ENCODE results near the gene NRDE2. TPM values are rescaled to one million over a fixed set of nuclear protein-coding genes. Genes with fewer than 3 reads are reported as not detected.

NRDE2 gene
- total and polyA plus RNA-seq, 7 donors: 5.8 to 21.8 (median 11.0) TPM

DNA sequence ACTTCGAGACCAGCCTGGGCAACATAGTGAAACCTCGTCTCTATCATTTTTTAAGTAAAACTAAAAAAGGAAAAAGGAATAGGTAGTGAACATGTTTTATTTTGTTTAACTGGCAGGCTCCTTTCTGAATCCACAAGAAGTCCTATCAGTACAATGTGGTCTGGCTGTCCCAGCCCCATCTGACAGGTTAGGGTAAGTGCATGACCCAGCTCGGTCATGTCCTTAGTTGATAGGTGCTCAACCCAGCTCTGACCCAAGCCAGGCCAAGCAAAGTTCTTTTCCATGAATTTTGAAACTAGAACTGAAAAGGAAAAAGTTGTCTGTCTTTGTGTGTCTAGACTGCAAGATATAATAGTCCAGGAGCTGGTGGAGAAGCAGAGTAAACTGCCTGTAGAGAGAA, 4.7 kb upstream of the NRDE2 start:
- no peaks in the 10 kb centered on the region for H3K9me3 ChIP-seq
- H3K27me3 ChIP-seq (ENCODE audit: insufficient read depth in 3 of 3, low read length in 2 of 3): peaks cover 0 to 25% (median 0%) of the 10 kb centered on the region in 3 donors
- no peak overlapping the region for H3K27ac ChIP-seq
- ATAC-seq (no peak), DNase-seq (no peak)
- intact Hi-C loops (cut with DNase I): no loop called here
- WGBS, 3 donors: 87 to 92% (median 92%) methylated on average over 3 of the region's 3 CpGs
- H3K4me3 ChIP-seq: no peak overlapping the region
- peaks cover 4% of the 10 kb centered on the region for H3K4me1 ChIP-seq
- no peaks in the 10 kb centered on the region for H3K36me3 ChIP-seq (ENCODE audit: insufficient read depth in 1 of 2, low read depth in 1 of 2)
- TF ChIP-seq, protein P1, sequence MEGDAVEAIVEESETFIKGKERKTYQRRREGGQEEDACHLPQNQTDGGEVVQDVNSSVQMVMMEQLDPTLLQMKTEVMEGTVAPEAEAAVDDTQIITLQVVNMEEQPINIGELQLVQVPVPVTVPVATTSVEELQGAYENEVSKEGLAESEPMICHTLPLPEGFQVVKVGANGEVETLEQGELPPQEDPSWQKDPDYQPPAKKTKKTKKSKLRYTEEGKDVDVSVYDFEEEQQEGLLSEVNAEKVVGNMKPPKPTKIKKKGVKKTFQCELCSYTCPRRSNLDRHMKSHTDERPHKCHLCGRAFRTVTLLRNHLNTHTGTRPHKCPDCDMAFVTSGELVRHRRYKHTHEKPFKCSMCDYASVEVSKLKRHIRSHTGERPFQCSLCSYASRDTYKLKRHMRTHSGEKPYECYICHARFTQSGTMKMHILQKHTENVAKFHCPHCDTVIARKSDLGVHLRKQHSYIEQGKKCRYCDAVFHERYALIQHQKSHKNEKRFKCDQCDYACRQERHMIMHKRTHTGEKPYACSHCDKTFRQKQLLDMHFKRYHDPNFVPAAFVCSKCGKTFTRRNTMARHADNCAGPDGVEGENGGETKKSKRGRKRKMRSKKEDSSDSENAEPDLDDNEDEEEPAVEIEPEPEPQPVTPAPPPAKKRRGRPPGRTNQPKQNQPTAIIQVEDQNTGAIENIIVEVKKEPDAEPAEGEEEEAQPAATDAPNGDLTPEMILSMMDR (IDR thresholded peaks at IDR 0.05): no peak

DNA sequence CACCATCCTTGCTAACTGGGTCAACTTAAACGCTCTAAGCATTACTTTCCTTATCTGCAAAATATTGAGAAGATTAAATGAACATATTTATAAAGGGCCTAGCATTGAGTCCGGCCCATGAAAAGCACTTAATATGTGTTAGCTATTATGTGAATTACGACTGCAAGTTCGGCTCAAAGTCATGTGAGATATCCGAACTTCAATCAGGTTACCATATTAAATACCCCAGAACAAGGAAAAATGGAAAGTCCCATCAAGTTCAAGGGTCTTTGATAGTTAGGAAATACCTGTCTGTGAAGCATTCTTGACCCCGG, 487 bp upstream of the NRDE2 start:
- TF ChIP-seq, protein P1 (IDR thresholded peaks at IDR 0.05): no peak
- Histone ChIP-seq H3K36me3 (ENCODE audit: insufficient read depth in 1 of 2, low read depth in 1 of 2) (no peaks in the 10 kb centered on the region), H3K27ac (peak overlapping the region; percentile 88), H3K27me3 (ENCODE audit: insufficient read depth in 3 of 3, low read length in 2 of 3) (peaks cover 0 to 15% (median 0%) of the 10 kb centered on the region in 3 donors), H3K4me1 (peaks cover 12% of the 10 kb centered on the region), H3K9me3 (no peaks in the 10 kb centered on the region), H3K4me3 (peak overlapping the region; percentile 76)
- DNase-seq: no peak
- 36 to 44% (median 39%) methylated on average over 6 of the region's 6 CpGs for WGBS, 3 donors
- ATAC-seq: no peak
- intact Hi-C loops (cut with DNase I): loop anchor here (5.0 kb wide), 2 partner anchors 50 to 65 kb away; partner anchors contain the start of gene CALM1 (in 1 of the 2)

DNA sequence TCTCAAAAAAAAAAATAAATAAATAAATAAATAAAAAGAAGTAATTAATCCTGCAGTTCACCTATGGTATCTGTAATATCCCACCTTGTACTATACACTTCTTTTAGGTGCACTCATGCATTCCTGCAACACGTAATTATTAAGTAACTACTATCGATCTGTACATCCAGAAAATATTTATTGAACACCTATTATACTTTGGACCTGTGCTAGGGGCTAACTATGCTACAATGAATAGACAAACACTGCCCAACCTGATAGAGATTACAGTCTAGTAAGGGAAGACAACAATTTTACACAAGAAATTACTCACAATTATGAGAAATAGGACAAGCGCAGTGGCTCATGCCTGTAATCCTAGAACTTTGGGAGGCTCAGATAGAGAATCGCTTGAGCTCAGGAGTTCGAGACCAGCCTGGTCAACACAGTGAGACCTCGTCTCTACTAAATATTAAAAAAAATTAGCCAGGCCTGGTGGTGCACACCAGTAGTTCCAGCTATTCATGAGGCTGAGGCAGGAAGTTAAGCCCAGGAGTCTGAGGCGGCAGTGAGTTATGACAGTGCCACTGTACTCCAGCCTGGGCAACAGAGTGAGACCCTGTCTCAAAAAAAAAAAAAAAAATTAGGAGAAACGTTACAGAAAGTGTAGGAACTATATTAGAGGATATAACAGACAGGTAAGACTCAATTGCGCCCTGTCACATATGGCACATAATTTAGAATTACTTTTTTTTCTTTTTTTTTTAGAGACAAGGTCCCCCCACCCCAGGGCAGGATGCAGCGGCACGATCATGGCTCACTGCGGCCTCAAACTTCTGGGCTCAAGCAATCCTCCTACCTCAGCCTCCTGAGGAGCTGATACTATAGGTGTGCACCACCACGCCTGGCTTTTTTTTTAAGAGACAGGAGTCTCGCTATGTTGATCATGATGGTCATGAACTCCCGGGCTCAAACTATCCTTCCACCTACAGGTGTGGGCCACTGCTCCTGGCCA, 1.2 kb downstream of the NRDE2 start:
- H3K27ac ChIP-seq: peak overlapping the region; percentile 88
- intact Hi-C loops (cut with DNase I): loop anchor here (2.0 to 5.0 kb wide), 3 partner anchors 52 to 366 kb away; partner anchors contain the start of gene CALM1 (in 1 of the 2)
- ATAC-seq (no peak), DNase-seq (no peak)
- TF ChIP-seq, protein P1 (IDR thresholded peaks at IDR 0.05): no peak
- no peaks in the 10 kb centered on the region for H3K9me3 ChIP-seq
- H3K36me3 ChIP-seq (ENCODE audit: insufficient read depth in 1 of 2, low read depth in 1 of 2): no peaks in the 10 kb centered on the region
- H3K27me3 ChIP-seq (ENCODE audit: insufficient read depth in 3 of 3, low read length in 2 of 3): peaks cover 0 to 4% (median 0%) of the 10 kb centered on the region in 3 donors
- peaks cover 16% of the 10 kb centered on the region for H3K4me1 ChIP-seq
- peak overlapping the region; percentile 76 for H3K4me3 ChIP-seq
- 92 to 95% (median 94%) methylated on average over 15 of the region's 15 CpGs for WGBS, 3 donors

DNA sequence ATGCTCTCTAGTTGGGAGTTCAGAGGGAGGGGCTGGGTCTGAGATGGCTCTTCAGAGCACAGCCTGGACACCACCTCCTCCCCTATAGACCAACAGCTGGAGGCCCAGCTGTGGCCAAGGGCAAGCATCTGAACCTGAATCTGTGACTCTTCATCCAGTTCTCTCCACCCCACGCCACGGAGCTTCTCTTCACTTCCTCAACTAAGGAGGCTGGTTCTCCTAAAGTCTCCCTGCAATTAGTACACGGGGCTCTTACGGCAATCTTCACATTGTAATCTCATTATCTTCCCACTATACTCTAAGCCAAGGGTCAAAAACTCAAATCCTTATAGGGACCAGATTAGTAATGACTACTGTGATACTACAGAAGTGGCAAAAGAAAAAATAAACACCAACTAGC, 9.8 kb downstream of the NRDE2 start:
- Histone ChIP-seq H3K4me3 (no peak overlapping the region), H3K27me3 (ENCODE audit: insufficient read depth in 3 of 3, low read length in 2 of 3) (no peaks in the 10 kb centered on the region), H3K4me1 (peaks cover 22% of the 10 kb centered on the region), H3K27ac (no peak overlapping the region), H3K36me3 (ENCODE audit: insufficient read depth in 1 of 2, low read depth in 1 of 2) (peaks cover 0 to 11% of the 10 kb centered on the region in 2 donors), H3K9me3 (no peaks in the 10 kb centered on the region)
- TF ChIP-seq, protein P1 (IDR thresholded peaks at IDR 0.05): no peak
- 74 to 86% (median 78%) methylated on average over 4 of the region's 4 CpGs for WGBS, 3 donors
- DNase-seq (no peak), ATAC-seq (no peak)
- intact Hi-C loops (cut with DNase I): no loop called here

Measured in psoas muscle (tissue), 8 donors.